Activated T-helper 1 cell treated with anti-CD3 and anti-CD28 coated beads, Interleukin-12 subunit alpha, Interleukin-12 subunit beta, Interleukin-2, Interleukin-4 antibody, amounts not matched to agents 30 ng/mL and 10 ng/mL and 1 ng/mL, durations not matched to agents 14 hours and 24 hours and 36 hours (primary cell): Measurements from ENCODE around the gene MLXIP. TPM values are rescaled to one million over a fixed set of nuclear protein-coding genes. Genes with fewer than 3 reads are reported as not detected.
"Not testable (repeated sequence)": the region's sequence is repeated elsewhere in the genome, so short reads cannot be mapped to it uniquely, and the experiment has no call there.

Source experiments
- DNase-seq: peaks from one replicate; pipeline ENCODE4 v3.0.0; 2021; ENCODE audit warnings: low spot score
- H3K27ac Mint-ChIP-seq: one replicate; pipeline ENCODE4 v1.8.0; 2021; ENCODE audit warnings: mild to moderate bottlenecking, mixed read lengths
- H3K27me3 Mint-ChIP-seq: one replicate; pipeline ENCODE4 v1.8.0; 2022; ENCODE audit warnings: mild to moderate bottlenecking, moderate library complexity, mixed read lengths; ENCODE audit not compliant: insufficient read depth
- H3K36me3 Mint-ChIP-seq: one replicate; pipeline ENCODE4 v1.8.0; 2021; ENCODE audit warnings: low read depth, mixed read lengths
- H3K4me1 Mint-ChIP-seq: one replicate; pipeline ENCODE4 v1.8.0; 2021; ENCODE audit warnings: low read depth, mixed read lengths
- H3K4me3 Mint-ChIP-seq: one replicate; pipeline ENCODE4 v1.8.0; 2021; ENCODE audit warnings: mild to moderate bottlenecking, moderate library complexity, mixed read lengths
- H3K9me3 Mint-ChIP-seq: one replicate; pipeline ENCODE4 v1.8.0; 2021; ENCODE audit warnings: mixed read lengths
- intact Hi-C: fragments of 100-400 bp; cut with micrococcal nuclease; formaldehyde crosslinking; loops from one replicate; pipeline ENCODE4 v1.15.1; 2024
- total RNA-seq: library from RNA; stranded (reverse); gene quantifications from 2 replicates; pipeline ENCODE4 v1.2.3, GENCODE V29; 2022

The MLXIP gene
- total RNA-seq, 1 donor from 2014 or later = 62.1 TPM

DNA sequence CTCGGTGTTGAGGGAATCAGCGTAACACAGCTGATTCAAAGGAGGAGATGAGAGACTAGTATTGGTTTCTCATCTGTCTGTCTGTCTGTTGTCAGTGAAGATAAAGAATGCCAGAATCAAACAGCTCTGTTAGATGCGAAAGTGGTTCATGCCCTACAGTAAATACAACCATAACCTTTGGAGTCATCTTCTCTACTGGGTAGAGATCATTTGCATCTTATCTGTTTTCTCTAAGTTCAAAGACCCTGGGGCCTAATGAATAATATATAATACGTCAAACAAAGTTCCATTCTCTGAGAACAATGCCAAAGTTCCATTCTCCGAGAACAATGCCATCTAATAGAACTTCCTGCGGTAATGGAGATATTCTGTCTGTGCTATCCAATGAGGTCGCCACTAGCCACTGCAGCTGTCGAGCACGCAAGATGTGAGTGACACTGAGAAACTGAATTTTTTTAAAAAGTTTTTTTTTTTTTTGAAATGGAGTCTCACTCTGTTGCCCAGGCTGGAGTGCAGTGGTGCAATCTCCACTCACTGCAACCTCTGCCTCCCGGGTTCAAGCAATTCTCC, 88.9 kb downstream of the MLXIP start:
- H3K36me3 Mint-ChIP-seq = no peaks in the 10 kb centered on the region
- H3K4me3 Mint-ChIP-seq = no peak overlapping the region
- peaks cover 26% of the 10 kb centered on the region for H3K4me1 Mint-ChIP-seq
- DNase-seq = no peak
- no peak overlapping the region for H3K27ac Mint-ChIP-seq
- intact Hi-C loops = loop anchor here (2.0 kb wide), 2 partner anchors 15 to 85 kb away; partner anchors contain the start of gene LRRC43
- H3K27me3 Mint-ChIP-seq = no peaks in the 10 kb centered on the region
- no peaks in the 10 kb centered on the region for H3K9me3 Mint-ChIP-seq

DNA sequence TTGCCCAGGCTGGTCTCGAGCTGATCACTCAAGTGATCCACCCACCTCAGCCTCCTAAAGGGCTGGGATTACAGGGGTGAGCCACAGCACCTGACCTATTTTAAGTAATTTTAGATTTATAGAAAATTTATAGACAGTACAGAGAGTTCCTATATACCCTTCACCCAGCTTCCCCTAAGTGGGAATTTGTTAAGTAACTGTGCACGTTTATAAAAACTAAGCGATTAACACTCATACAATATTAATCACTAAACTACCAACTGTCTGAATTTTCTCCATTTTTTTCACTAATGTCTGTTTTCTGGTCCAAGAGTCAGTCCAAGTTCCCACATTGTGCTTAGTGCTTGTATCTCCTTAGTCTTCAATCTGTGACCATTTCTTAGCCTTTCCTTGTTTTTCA, 89.9 kb downstream of the MLXIP start:
- Mint-ChIP-seq H3K27me3 (no peaks in the 10 kb centered on the region), H3K4me3 (no peak overlapping the region), H3K36me3 (no peaks in the 10 kb centered on the region), H3K27ac (no peak overlapping the region), H3K9me3 (no peaks in the 10 kb centered on the region), H3K4me1 (peaks cover 17% of the 10 kb centered on the region)
- no peak for DNase-seq
- intact Hi-C loops = no loop called here

DNA sequence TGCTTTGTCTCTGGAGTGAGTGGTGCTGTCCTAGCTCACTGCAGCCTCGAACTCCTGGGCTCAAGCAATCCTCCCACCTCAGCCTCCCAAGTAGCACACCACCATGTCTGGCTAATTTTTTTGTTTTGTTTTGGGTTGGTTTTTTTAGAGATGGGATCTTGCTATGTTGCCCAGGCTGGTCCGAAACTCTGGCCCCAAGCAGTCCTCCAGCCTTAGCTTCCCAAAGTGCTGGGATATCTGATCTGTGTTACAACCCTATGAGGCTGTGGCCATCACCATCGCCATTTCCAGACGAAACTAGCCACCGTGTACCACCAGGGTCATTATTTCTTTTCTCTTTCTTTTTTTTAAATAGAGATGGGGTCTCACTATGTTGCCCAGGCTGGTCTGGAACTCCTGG, 92.8 kb downstream of the MLXIP start:
- no peaks in the 10 kb centered on the region for H3K36me3 Mint-ChIP-seq
- H3K4me1 Mint-ChIP-seq = peaks cover 10% of the 10 kb centered on the region
- no peak overlapping the region for H3K4me3 Mint-ChIP-seq
- H3K27ac Mint-ChIP-seq = no peak overlapping the region
- DNase-seq = no peak
- peaks cover 7% of the 10 kb centered on the region for H3K27me3 Mint-ChIP-seq
- intact Hi-C loops = no loop called here
- H3K9me3 Mint-ChIP-seq = no peaks in the 10 kb centered on the region

DNA sequence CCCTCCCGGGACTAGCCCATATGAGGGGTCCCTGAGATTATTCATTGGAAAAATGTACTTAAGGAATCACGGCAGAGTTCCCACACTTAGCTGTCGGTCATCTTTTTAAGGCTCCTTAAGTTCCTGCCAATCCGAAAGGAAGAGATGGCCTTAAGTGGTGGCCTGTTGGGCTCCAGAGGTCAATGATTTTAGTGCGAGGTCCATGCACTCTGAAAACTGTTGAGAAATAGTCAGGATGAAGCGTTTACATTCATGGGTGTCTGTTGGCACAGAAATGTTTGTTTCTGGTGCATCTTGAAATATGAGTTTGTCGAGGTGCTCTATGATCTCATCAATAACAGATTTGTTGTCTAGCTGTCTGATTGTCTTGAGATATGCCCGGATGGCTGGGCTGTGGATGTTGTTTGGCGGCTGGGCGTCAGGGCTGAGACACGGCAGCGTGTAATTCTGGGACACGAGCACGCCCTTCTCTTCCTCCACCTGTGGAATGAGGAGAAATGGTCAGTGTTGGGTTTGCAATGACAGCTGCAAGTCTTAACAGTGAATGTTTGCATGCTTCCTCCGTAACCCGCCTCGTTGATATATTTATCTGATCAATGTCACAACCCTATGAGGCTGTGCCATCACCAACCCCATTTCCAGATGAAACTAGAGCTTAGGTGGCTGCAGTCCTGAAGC, 93.8 kb downstream of the MLXIP start:
- Mint-ChIP-seq H3K27ac (no peak overlapping the region), H3K36me3 (no peaks in the 10 kb centered on the region), H3K27me3 (peaks cover 8% of the 10 kb centered on the region), H3K4me3 (no peak overlapping the region), H3K4me1 (no peaks in the 10 kb centered on the region), H3K9me3 (no peaks in the 10 kb centered on the region)
- DNase-seq = no peak
- intact Hi-C loops = no loop called here

DNA sequence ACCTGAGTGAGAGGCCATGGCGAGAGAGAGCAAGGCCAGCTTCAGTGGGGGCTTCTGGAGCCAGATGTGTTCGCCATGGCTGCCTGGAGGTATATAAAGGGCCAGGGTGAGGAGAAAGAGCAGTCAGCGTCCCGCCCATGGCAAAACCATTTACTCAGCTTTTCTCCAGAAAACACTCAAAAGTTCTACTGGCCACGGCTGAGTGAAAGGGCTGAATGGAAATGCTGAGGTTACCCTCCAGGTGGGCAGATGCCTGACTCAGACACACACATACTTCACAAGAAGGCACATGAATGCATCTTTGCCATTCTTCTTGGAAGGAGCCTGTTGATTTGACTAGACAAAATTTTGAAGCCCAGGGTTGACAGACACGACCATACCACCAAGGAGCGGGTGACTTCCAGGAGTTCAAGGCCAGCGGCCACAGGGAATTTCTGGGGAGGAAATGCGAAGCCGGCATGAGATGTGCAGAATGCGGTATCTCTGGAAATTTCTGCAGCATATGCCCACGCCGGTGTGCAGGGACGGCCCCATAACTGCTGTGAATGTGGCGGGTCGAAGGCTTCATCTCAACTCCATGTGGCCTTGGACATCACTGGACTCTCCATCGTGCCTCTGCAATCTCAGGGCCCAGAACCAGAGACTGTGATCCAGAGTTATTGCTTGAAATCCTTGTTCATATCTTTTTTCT, 95.7 kb downstream of the MLXIP start, which contains the start of gene IL31:
Gene IL31, minus strand, starts transcription at position 67 of the 691 bp plus-strand sequence. Its CDS starts 49 bp downstream, at position 18.
- no peak for DNase-seq

DNA sequence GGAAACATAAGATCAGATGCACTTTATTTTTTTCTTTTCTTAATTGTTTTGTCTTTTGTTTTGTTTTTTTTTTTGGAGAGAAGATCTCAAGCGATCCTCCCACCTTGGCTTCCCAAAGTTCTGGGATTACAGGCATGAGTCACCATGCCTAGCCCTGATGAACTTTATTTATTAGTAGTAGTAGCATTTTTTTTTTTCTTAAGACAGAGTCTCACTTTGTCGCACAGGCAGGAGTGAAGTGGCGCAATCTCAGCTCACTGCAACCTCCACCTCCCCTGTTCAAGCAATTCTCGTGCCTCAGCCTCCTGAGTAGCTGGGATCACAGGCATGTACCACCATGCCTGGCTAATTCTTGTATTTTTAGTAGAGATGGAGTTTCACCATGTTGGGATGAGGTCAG, 97.9 kb downstream of the MLXIP start:
- H3K4me3 Mint-ChIP-seq, H3K27ac Mint-ChIP-seq, intact Hi-C loops, H3K9me3 Mint-ChIP-seq, DNase-seq, H3K36me3 Mint-ChIP-seq, H3K4me1 Mint-ChIP-seq: not testable (repeated sequence)
- H3K27me3 Mint-ChIP-seq = peaks cover 12% of the 10 kb centered on the region

More for the DNA sequence above, 95.7 kb downstream of the MLXIP start, which contains the start of gene IL31:
- intact Hi-C loops = loop anchor here (1.0 to 2.0 kb wide), 2 partner anchors 8 to 13 kb away; no protein-coding TSS in a partner anchor
- Mint-ChIP-seq H3K36me3 (no peaks in the 10 kb centered on the region), H3K9me3 (no peaks in the 10 kb centered on the region), H3K4me1 (no peaks in the 10 kb centered on the region), H3K27ac (no peak within 1 kb of the TSS), H3K4me3 (no peak within 1 kb of the TSS), H3K27me3 (peaks cover 8% of the 10 kb centered on the region)

- Mint-ChIP-seq H3K27me3 (peaks cover 16% of the 10 kb centered on the region), H3K27ac (no peak within 1 kb of the TSS), H3K4me3 (peak within 1 kb of the TSS; percentile 76), H3K4me1 (peaks cover 5% of the 10 kb centered on the region), H3K36me3 (no peaks in the 10 kb centered on the region), H3K9me3 (no peaks in the 10 kb centered on the region)
- peak; percentile 19 for DNase-seq
- intact Hi-C loops = loop anchor here (2.0 kb wide), 1 partner anchor 16 kb away; no protein-coding TSS in a partner anchor
These were observed 104.5 kb downstream of the MLXIP start, which contains the start of gene LRRC43 for GRCh38 chr12:122182887-122183587. Gene LRRC43 (plus strand): TSS chr12:122183123. CDS start chr12:122183145, 22 bp downstream.

GRCh38 chr12:122183588-122183940, 105.0 kb downstream of the MLXIP start:
- H3K27me3 Mint-ChIP-seq = peaks cover 16% of the 10 kb centered on the region
- DNase-seq = no peak
- intact Hi-C loops = loop anchor here (2.0 kb wide), 1 partner anchor 17 kb away; no protein-coding TSS in a partner anchor
- H3K36me3 Mint-ChIP-seq = no peaks in the 10 kb centered on the region
- peaks cover 5% of the 10 kb centered on the region for H3K4me1 Mint-ChIP-seq
- no peaks in the 10 kb centered on the region for H3K9me3 Mint-ChIP-seq
- peak overlapping the region; percentile 33 for H3K4me3 Mint-ChIP-seq
- no peak overlapping the region for H3K27ac Mint-ChIP-seq

- Mint-ChIP-seq H3K4me1 (peaks cover 5% of the 10 kb centered on the region), H3K36me3 (no peaks in the 10 kb centered on the region), H3K4me3 (no peak overlapping the region), H3K27me3 (peaks cover 17% of the 10 kb centered on the region), H3K27ac (peak overlapping the region; percentile 14), H3K9me3 (no peaks in the 10 kb centered on the region)
- no peak for DNase-seq
- intact Hi-C loops = no loop called here
These were observed 106.0 kb downstream of the MLXIP start for GRCh38 chr12:122184517-122184916.

- H3K27ac Mint-ChIP-seq = no peak overlapping the region
- no peaks in the 10 kb centered on the region for H3K36me3 Mint-ChIP-seq
- H3K4me3 Mint-ChIP-seq = no peak overlapping the region
- intact Hi-C loops = no loop called here
- peaks cover 5% of the 10 kb centered on the region for H3K4me1 Mint-ChIP-seq
- H3K9me3 Mint-ChIP-seq = no peaks in the 10 kb centered on the region
- H3K27me3 Mint-ChIP-seq = peaks cover 18% of the 10 kb centered on the region
- no peak for DNase-seq
These were observed 106.5 kb downstream of the MLXIP start for GRCh38 chr12:122185079-122185478.

GRCh38 chr12:122185494-122186082, 107.0 kb downstream of the MLXIP start:
- Mint-ChIP-seq H3K9me3 (no peaks in the 10 kb centered on the region), H3K36me3 (no peaks in the 10 kb centered on the region), H3K4me1 (peaks cover 5% of the 10 kb centered on the region), H3K27ac (no peak overlapping the region), H3K4me3 (no peak overlapping the region), H3K27me3 (peaks cover 16% of the 10 kb centered on the region)
- intact Hi-C loops = no loop called here
- no peak for DNase-seq

- H3K27ac Mint-ChIP-seq = no peak overlapping the region
- H3K27me3 Mint-ChIP-seq = peaks cover 9% of the 10 kb centered on the region
- peaks cover 10% of the 10 kb centered on the region for H3K4me1 Mint-ChIP-seq
- H3K4me3 Mint-ChIP-seq = no peak overlapping the region
- no peak for DNase-seq
- intact Hi-C loops = no loop called here
- H3K36me3 Mint-ChIP-seq = no peaks in the 10 kb centered on the region
- H3K9me3 Mint-ChIP-seq = no peaks in the 10 kb centered on the region
These were observed 108.9 kb downstream of the MLXIP start for GRCh38 chr12:122187466-122187865.
